H1 (cell line): Measurements from ENCODE around the gene RADIL. TPM values are rescaled to one million over a fixed set of nuclear protein-coding genes. Genes with fewer than 3 reads are reported as not detected.

Source experiments
- CTCF ChIA-PET: fragments of 300-600 bp; sonication (Branson Sonifier 250); formaldehyde crosslinking; loops from one replicate; lab custom pipeline; 2021; ENCODE audit not compliant: partially characterized antibody; lab: Charles Lee
- POLR2A ChIA-PET: fragments of 300-600 bp; sonication (Branson Sonifier 250); formaldehyde crosslinking; loops from one replicate; lab custom pipeline; 2021; ENCODE audit warnings: inconsistent platforms; ENCODE audit not compliant: partially characterized antibody; lab: Charles Lee
- DNase-seq, 2 experiments: peaks; one replicate each; pipeline versions ENCODE4 v3.0.0 to v3.0.0-alpha.2; 2010 to 2022; ENCODE audit warnings: low spot score in 2 of 2, low read depth in 1 of 2, mixed read lengths in 1 of 2
- FAIRE-seq: peaks from 2 replicates; lab custom pipeline; 2011; peaks lifted over from hg19 to GRCh38; lab: Jason Lieb, UNC
- H2AFZ ChIP-seq: 2 replicates; pipeline ENCODE4 v1.8.1; 2012; ENCODE audit warnings: low read length, inconsistent platforms
- H2AK5ac ChIP-seq: 2 replicates; pipeline ENCODE4 v1.6.1; 2013; ENCODE audit warnings: low read depth, low read length
- H2BK120ac ChIP-seq: replicated peaks from 2 replicates; pipeline ENCODE3; 2013; ENCODE audit warnings: low read depth, low read length, inconsistent platforms
- H2BK12ac ChIP-seq: 2 replicates; pipeline ENCODE4 v1.6.1; 2013; ENCODE audit warnings: low read depth, low read length
- H2BK15ac ChIP-seq: 2 replicates; pipeline ENCODE4 v1.6.1; 2013; ENCODE audit warnings: low read length
- H2BK20ac ChIP-seq: 2 replicates; pipeline ENCODE4 v1.6.1; 2013; ENCODE audit warnings: low read length
- H2BK5ac ChIP-seq: 2 replicates; pipeline ENCODE4 v1.6.1; 2013; ENCODE audit warnings: low read depth, low read length
- H3K14ac ChIP-seq: 2 replicates; pipeline ENCODE4 v1.6.1; 2013; ENCODE audit warnings: inconsistent platforms; ENCODE audit not compliant: insufficient read length
- H3K18ac ChIP-seq: 2 replicates; pipeline ENCODE4 v1.6.1; 2013; ENCODE audit warnings: low read length; ENCODE audit errors: extremely low read depth
- H3K23ac ChIP-seq: 2 replicates; pipeline ENCODE4 v1.6.1; 2013; ENCODE audit warnings: inconsistent platforms; ENCODE audit not compliant: insufficient read length
- H3K23me2 ChIP-seq: 2 replicates; pipeline ENCODE4 v1.6.1; 2013; ENCODE audit warnings: low read depth, low read length
- H3K27ac ChIP-seq: 2 replicates; pipeline ENCODE4 v1.6.1; 2011; ENCODE audit warnings: low read depth, low read length, inconsistent platforms
- H3K27me3 ChIP-seq, 4 experiments: replicated peaks in 1 of 4; 1 replicate in 1 of 4; 2 replicates in 3 of 4; pipeline versions ENCODE4 v1.6.1 to v1.8.1; 2011 to 2013; ENCODE audit warnings: low read length in 3 of 4, mild to moderate bottlenecking in 3 of 4, inconsistent platforms in 2 of 4, mixed read lengths in 2 of 4, moderate library complexity in 1 of 4; ENCODE audit not compliant: control insufficient read depth in 3 of 4, insufficient read depth in 3 of 4; ENCODE audit errors: extremely low read depth in 1 of 4
- H3K36me3 ChIP-seq, 4 experiments: 2 replicates each; pipeline versions ENCODE4 v1.6.1 to v1.8.1; 2011 to 2013; ENCODE audit warnings: mild to moderate bottlenecking in 4 of 4, low read length in 3 of 4, moderate library complexity in 2 of 4, control low read depth in 1 of 4, inconsistent platforms in 1 of 4; ENCODE audit not compliant: insufficient read depth in 4 of 4, control insufficient read depth in 2 of 4
- H3K4ac ChIP-seq: replicated peaks from 2 replicates; pipeline ENCODE3; 2013; ENCODE audit warnings: low read length, low read depth, mixed read lengths, inconsistent platforms; ENCODE audit not compliant: insufficient read length
- H3K4me1 ChIP-seq, 4 experiments: replicated peaks in 1 of 4; 1 replicate in 1 of 4; 2 replicates in 3 of 4; pipeline versions ENCODE4 v1.6.1 to v1.8.1; 2011 to 2013; ENCODE audit warnings: low read length in 3 of 4, inconsistent platforms in 2 of 4, mixed read lengths in 1 of 4; ENCODE audit not compliant: insufficient read depth in 4 of 4, control insufficient read depth in 3 of 4
- H3K4me2 ChIP-seq, 2 experiments: 2 replicates each; pipeline versions ENCODE4 v1.6.1 to v1.8.1; 2011 to 2013; ENCODE audit warnings: low read depth in 2 of 2, low read length in 2 of 2, control low read depth in 1 of 2, inconsistent platforms in 1 of 2, mild to moderate bottlenecking in 1 of 2; ENCODE audit not compliant: insufficient read depth in 1 of 2
- H3K4me3 ChIP-seq, 4 experiments: fragments of 200-600, 300-600 bp in 1 of 4; sonication (generic), shearing (Covaris generic), sonication (Bioruptor Twin) in 1 of 4; 2 replicates each; pipeline versions ENCODE4 v1.5.1 to v1.8.1; 2011 to 2016; ENCODE audit warnings: low read length in 4 of 4, low read depth in 3 of 4, control low read depth in 2 of 4, inconsistent platforms in 2 of 4, mild to moderate bottlenecking in 2 of 4, mixed read lengths in 1 of 4, moderate library complexity in 1 of 4; ENCODE audit not compliant: insufficient read depth in 2 of 4; ENCODE audit errors: extremely low read depth in 1 of 4
- H3K56ac ChIP-seq: replicated peaks from 2 replicates; pipeline ENCODE3; 2013; ENCODE audit warnings: low read depth, mild to moderate bottlenecking, mixed read lengths, low read length, inconsistent platforms; ENCODE audit not compliant: insufficient read length
- H3K79me1 ChIP-seq: 2 replicates; pipeline ENCODE4 v1.6.1; 2013; ENCODE audit warnings: low read depth, low read length, control low read depth
- H3K79me2 ChIP-seq, 2 experiments: 2 replicates each; pipeline versions ENCODE4 v1.6.1 to v1.8.1; 2012 to 2013; ENCODE audit warnings: low read length in 2 of 2, mild to moderate bottlenecking in 2 of 2, inconsistent platforms in 1 of 2; ENCODE audit not compliant: insufficient read depth in 2 of 2, control insufficient read depth in 1 of 2
- H3K9ac ChIP-seq, 4 experiments: replicated peaks in 1 of 4; 1 replicate in 1 of 4; 2 replicates in 3 of 4; pipeline versions ENCODE4 v1.6.1 to v1.8.1; 2011 to 2013; ENCODE audit warnings: low read depth in 3 of 4, low read length in 3 of 4, control low read depth in 2 of 4, mild to moderate bottlenecking in 2 of 4, moderate library complexity in 2 of 4, inconsistent platforms in 1 of 4; ENCODE audit errors: extremely low read depth in 1 of 4
- H3K9me3 ChIP-seq, 2 experiments: 2 replicates each; pipeline versions ENCODE4 v1.6.1 to v1.8.1; 2012 to 2013; ENCODE audit warnings: mild to moderate bottlenecking in 2 of 2, moderate library complexity in 2 of 2, control low read depth in 1 of 2, inconsistent platforms in 1 of 2, low read depth in 1 of 2, low read length in 1 of 2, mixed read lengths in 1 of 2; ENCODE audit not compliant: insufficient read depth in 2 of 2
- H4K20me1 ChIP-seq, 2 experiments: replicated peaks in 1 of 2; 2 replicates each; pipeline versions ENCODE3 to v1.8.1; 2011 to 2013; ENCODE audit warnings: inconsistent platforms in 2 of 2, low read length in 2 of 2, mild to moderate bottlenecking in 1 of 2; ENCODE audit not compliant: insufficient read depth in 2 of 2, control insufficient read depth in 1 of 2
- H4K5ac ChIP-seq: 2 replicates; pipeline ENCODE4 v1.6.1; 2013; ENCODE audit warnings: low read length, low read depth, mixed read lengths, inconsistent platforms; ENCODE audit not compliant: insufficient read length
- H4K8ac ChIP-seq: 2 replicates; pipeline ENCODE4 v1.8.0; 2013; ENCODE audit warnings: mild to moderate bottlenecking, moderate library complexity, low read length, inconsistent platforms; ENCODE audit not compliant: insufficient read depth; ENCODE audit errors: extremely low read depth
- H4K91ac ChIP-seq: replicated peaks from 2 replicates; pipeline ENCODE3; 2013; ENCODE audit warnings: low read length, mixed read lengths, inconsistent platforms; ENCODE audit not compliant: insufficient read length
- ASH2L ChIP-seq: fragments of 200-600, 300-600 bp; sonication (generic); IDR thresholded peaks from one replicate; pipeline ENCODE4 v1.7.1; 2017; ENCODE audit warnings: low read length
- ATF2 ChIP-seq: IDR thresholded peaks from 2 replicates; pipeline ENCODE4 v1.6.1; 2012; ENCODE audit warnings: low read length, inconsistent platforms
- BACH1 ChIP-seq: IDR thresholded peaks from 2 replicates; pipeline ENCODE4 v1.6.1; 2012; ENCODE audit warnings: low read length, improper control_type of control experiment
- CREB1 ChIP-seq: IDR thresholded peaks from 2 replicates; pipeline ENCODE4 v1.6.1; 2012; ENCODE audit warnings: inconsistent platforms
- GABPA ChIP-seq: IDR thresholded peaks from 2 replicates; pipeline ENCODE4 v1.6.1; 2011; ENCODE audit warnings: mild to moderate bottlenecking, low read length, moderate library complexity, borderline replicate concordance; ENCODE audit not compliant: insufficient read depth
- HDAC2 ChIP-seq, 2 experiments: fragments of 300-600 bp in 1 of 2; sonication (generic) in 1 of 2; IDR thresholded peaks; 2 replicates each; pipeline ENCODE4 v1.6.1; 2011 to 2012; ENCODE audit warnings: low read depth in 2 of 2, low read length in 2 of 2, mild to moderate bottlenecking in 2 of 2, moderate library complexity in 2 of 2, borderline replicate concordance in 1 of 2, inconsistent platforms in 1 of 2
- POLR2AphosphoS5 ChIP-seq: IDR thresholded peaks from 2 replicates; pipeline ENCODE4 v1.6.1; 2011; ENCODE audit warnings: low read depth, low read length
- RBBP5 ChIP-seq: IDR thresholded peaks from 2 replicates; pipeline ENCODE4 v1.7.1; 2012; ENCODE audit warnings: low read depth, mild to moderate bottlenecking, inconsistent platforms, low read length, moderate library complexity, borderline replicate concordance
- RXRA ChIP-seq: IDR thresholded peaks from 2 replicates; pipeline ENCODE4 v1.6.1; 2011; ENCODE audit warnings: low read depth, mild to moderate bottlenecking, low read length, moderate library complexity; ENCODE audit not compliant: insufficient read depth
- SIX5 ChIP-seq: IDR thresholded peaks from 2 replicates; pipeline ENCODE4 v1.6.1; 2011; ENCODE audit warnings: mild to moderate bottlenecking, low read depth, low read length
- SP1 ChIP-seq: IDR thresholded peaks from 2 replicates; pipeline ENCODE4 v1.6.1; 2011; ENCODE audit warnings: low read depth, low read length
- SUZ12 ChIP-seq: fragments of 200-600 bp; sonication (generic); IDR thresholded peaks from 2 replicates; pipeline ENCODE4 v1.6.1; 2012; ENCODE audit warnings: mild to moderate bottlenecking, inconsistent platforms, low read length, moderate library complexity, mixed read lengths
- WGBS, 2 experiments: shearing (Covaris generic) in 1 of 2; methylation state at CpG; one replicate each; pipeline versions ENCODE4 v1.1.6 to v1.1.7; 2013 to 2015; ENCODE audit warnings: low lambda C conversion rate in 2 of 2, mixed read lengths in 2 of 2, inconsistent platforms in 1 of 2, low coverage in 1 of 2, missing lambda C conversion rate in 1 of 2; ENCODE audit not compliant: insufficient replicate concordance in 2 of 2, insufficient coverage in 1 of 2, insufficient read length in 1 of 2; ENCODE audit errors: extremely low coverage in 1 of 2, missing lambda C conversion rate in 1 of 2; 5-methylcytosine and 5-hydroxymethylcytosine counted together
- polyA plus RNA-seq, 7 experiments: library from polyadenylated mRNA; depleted of rRNA in 3 of 7; stranded (reverse) in 5 of 7; unstranded in 2 of 7; fragments of >200 nt in 5 of 7; fragments of 200-250 nt in 2 of 7; gene quantifications; 1 replicate in 5 of 7; 2 replicates in 1 of 7; 4 replicates in 1 of 7; pipeline versions ENCODE4 v1.2.1 to v1.2.3, GENCODE V29; 2011 to 2013; ENCODE audit warnings: missing spikeins in 2 of 7, mixed read lengths in 2 of 7
- total RNA-seq: library from RNA; stranded (reverse); fragmentation: NEBNext Ultra II Directional; extraction: Animal tissue kit (Norgen Biotek cat#: 25700); gene quantifications from 2 replicates; pipeline ENCODE4 v1.2.1, GENCODE V29; 2021

RADIL gene
- total and polyA plus RNA-seq, 2 of the 8 experiments (the other 6 are each of a cell fraction or from before 2014, with no cell fraction given), result 5.0 to 5.4 TPM

- Histone ChIP-seq H3K79me2 (no peaks in the 10 kb centered on the region), H3K4me1 (peaks cover 0 to 10% (median 4%) of the 10 kb centered on the region in 4 experiments; a peak in 2 of 7 replicates), H3K9ac (no peak overlapping the region), H3K4me3 (no peak overlapping the region), H3K23me2 (no peaks in the 10 kb centered on the region), H3K27me3 (no peaks in the 10 kb centered on the region), H3K56ac (no peak overlapping the region), H2BK120ac (no peak overlapping the region), H4K91ac (no peak overlapping the region), H3K4ac (no peak overlapping the region), H4K5ac (no peak overlapping the region), H3K9me3 (no peaks in the 10 kb centered on the region), H2BK12ac (no peak overlapping the region), H4K8ac (peak overlapping the region; percentile 35; the same call in 1 of the 2 replicates), H2BK5ac (no peak overlapping the region), H2AK5ac (no peak overlapping the region), H3K27ac (no peak overlapping the region), H2BK15ac (no peak overlapping the region), H4K20me1 (no peaks in the 10 kb centered on the region), H3K14ac (no peak overlapping the region), H3K79me1 (no peaks in the 10 kb centered on the region), H2BK20ac (no peak overlapping the region), H3K4me2 (peak overlapping the region in 1 of 2 experiments; percentile 28; a peak in 1 of 4 replicates), H3K18ac (no peak overlapping the region), H2AFZ (no peak overlapping the region), H3K23ac (no peak overlapping the region), H3K36me3 (no peaks in the 10 kb centered on the region)
- no peak for FAIRE-seq
- CTCF ChIA-PET, result interaction anchor here (0.7 kb wide), 1 partner anchor 13 kb away, joined by 3 read pairs; no protein-coding TSS in a partner anchor
- POLR2A ChIA-PET, result no interaction called here
- WGBS, 2 experiments, result 90% methylated on average over 23 of the region's 23 CpGs; no CpG with 5 or more reads in 1 of the 2 experiments
- no peak for DNase-seq
- TF ChIP-seq POLR2AphosphoS5, result no peak
- no peak for TF ChIP-seq RXRA
- TF ChIP-seq SIX5, result no peak
- TF ChIP-seq ASH2L, result no peak
- no peak for TF ChIP-seq SP1
- TF ChIP-seq ATF2, result no peak
- no peak for TF ChIP-seq RBBP5
- no peak for TF ChIP-seq GABPA
- TF ChIP-seq CREB1, result no peak
- no peak for TF ChIP-seq HDAC2 (IDR thresholded peaks at IDR 0.05; ENCODE audit: borderline replicate concordance in 1 of 2, low read depth in 2 of 2, low read length in 2 of 2)
- TF ChIP-seq BACH1, result no peak
- no peak for TF ChIP-seq SUZ12
Observed at GRCh38 chr7:4871056-4871680, 12.3 kb downstream of the RADIL start.
